AG10803 (cell line): ENCODE data around the gene MAVS.
"Not testable (repeated sequence)": the region's sequence is repeated elsewhere in the genome, so short reads cannot be mapped to it uniquely, and the experiment has no call there.

Experiments
- DNase-seq: peaks from one replicate; pipeline ENCODE4 v3.0.0; 2010; ENCODE audit warnings: low read depth
- H3K4me3 ChIP-seq: 2 replicates; pipeline ENCODE4 v1.5.1; 2011; ENCODE audit warnings: mild to moderate bottlenecking, low read length, control low read depth
- CTCF ChIP-seq: conservative IDR thresholded peaks from 2 replicates; pipeline ENCODE4 v1.5.1; 2011; ENCODE audit warnings: mild to moderate bottlenecking, low read length, control low read depth, inconsistent platforms

MAVS gene

GRCh38 chr20:3896853-3897583 is 50.4 kb downstream of the MAVS start:
- DNase-seq = no peak
- no peak for TF ChIP-seq CTCF
- no peak overlapping the region for H3K4me3 ChIP-seq

GRCh38 chr20:3898181-3898580 is 51.5 kb downstream of the MAVS start:
- DNase-seq, H3K4me3 ChIP-seq: not testable (repeated sequence)

DNA sequence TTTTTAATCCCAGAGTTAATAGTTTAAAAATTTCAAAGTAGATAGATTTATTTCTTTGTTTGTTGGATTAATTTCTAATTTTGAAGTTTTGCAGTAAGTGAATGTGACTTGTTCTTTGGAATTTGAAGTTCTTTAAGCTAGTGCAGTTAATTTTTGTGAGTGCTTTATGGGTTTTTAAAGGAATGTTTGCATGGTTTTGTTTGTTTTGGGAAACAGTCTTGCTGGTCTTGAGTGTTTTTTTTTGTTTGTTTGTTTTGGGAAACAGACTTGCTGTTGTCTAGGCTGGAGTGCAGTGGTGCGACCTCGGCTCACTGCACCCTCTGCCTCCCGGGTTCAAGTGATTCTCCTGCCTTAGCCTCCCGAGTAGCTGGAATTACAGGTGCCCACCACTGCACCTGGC is 52.0 kb downstream of the MAVS start:
- no peak overlapping the region for H3K4me3 ChIP-seq
- DNase-seq = no peak
- TF ChIP-seq CTCF = no peak

- no peak for DNase-seq
- no peak for TF ChIP-seq CTCF
- H3K4me3 ChIP-seq = no peak overlapping the region
These were observed 53.6 kb downstream of the MAVS start for GRCh38 chr20:3900187-3900604.

- TF ChIP-seq CTCF = no peak
- DNase-seq = no peak
- peak overlapping the region; percentile 35 for H3K4me3 ChIP-seq
These were observed 54.5 kb downstream of the MAVS start for GRCh38 chr20:3901028-3901705.

GRCh38 chr20:3901706-3902440 is 55.2 kb downstream of the MAVS start:
- H3K4me3 ChIP-seq = peak overlapping the region; percentile 35
- no peak for TF ChIP-seq CTCF
- DNase-seq = no peak

- TF ChIP-seq CTCF = no peak
- no peak for DNase-seq
These were observed 55.8 kb downstream of the MAVS start for GRCh38 chr20:3902446-3902845.

More at GRCh38 chr20:3902446-3902845, 55.8 kb downstream of the MAVS start:
- H3K4me3 ChIP-seq = no peak overlapping the region
